Loucy (cell line): Measurements from ENCODE around the gene JMJD8.
A peak's percentile ranks its signal among the peaks of the same experiment; 100 is the strongest.
"Not testable (repeated sequence)": the region's sequence is repeated elsewhere in the genome, so short reads cannot be mapped to it uniquely, and the experiment has no call there.

Experiments used
- CTCF ChIP-seq: fragments of 200-600 bp; sonication (generic); conservative IDR thresholded peaks from 2 replicates; pipeline ENCODE4 v1.5.1; 2014; ENCODE audit warnings: mild to moderate bottlenecking, antibody characterized with exemption, low read length
- EZH2phosphoT487 ChIP-seq: fragments of 200-600 bp; IDR thresholded peaks from 2 replicates; pipeline ENCODE4 v1.6.1; 2018; ENCODE audit warnings: antibody characterized with exemption, mild to moderate bottlenecking, moderate library complexity, borderline replicate concordance

DNA sequence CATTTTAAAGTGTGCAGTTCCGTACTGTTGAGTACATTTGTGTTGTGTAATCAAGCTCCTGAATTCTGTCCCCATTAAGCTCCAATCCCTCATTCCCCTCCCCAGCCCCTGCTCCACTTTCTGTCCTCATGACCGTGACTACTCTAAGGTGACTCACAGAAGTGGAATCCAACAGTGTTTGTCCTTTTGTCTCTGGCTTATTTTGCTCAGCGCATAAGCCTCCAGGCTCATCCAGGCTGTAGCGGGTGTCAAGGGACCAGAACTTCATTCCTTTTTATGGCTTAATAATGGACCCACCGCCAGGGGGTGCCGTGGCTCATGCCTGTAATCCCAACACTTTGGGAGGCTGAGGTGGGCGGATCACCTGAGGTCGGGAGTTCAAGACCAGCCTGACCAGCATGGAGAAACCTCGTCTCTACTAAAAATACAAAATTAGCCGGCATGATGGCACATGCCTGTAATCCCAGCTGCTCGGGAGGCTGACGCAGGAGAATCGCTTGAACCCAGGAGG lies 28.7 kb upstream of the JMJD8 start:
- TF ChIP-seq CTCF, result peak; percentile 26; the same call in 1 of the 2 replicates
- TF ChIP-seq EZH2phosphoT487, result not testable (repeated sequence)
